Breast epithelium (tissue), 4 donors: ENCODE data around the gene DNAJB12. TPM values are rescaled to one million over a fixed set of nuclear protein-coding genes. Genes with fewer than 3 reads are reported as not detected.

Experiments used
- DNase-seq, 2 donors: peaks; one replicate each; pipeline ENCODE4 v3.0.0-alpha.2; 2019; ENCODE audit warnings: low spot score in 2 of 2
- H3K27ac ChIP-seq, 2 donors: fragments of 200-600 bp; sonication (generic) in 1 of 2; one replicate each; pipeline ENCODE4 v1.5.1; 2016 to 2019; ENCODE audit warnings: mild to moderate bottlenecking in 1 of 2
- H3K27me3 ChIP-seq, 2 donors: fragments of 200-600 bp; sonication (generic) in 1 of 2; one replicate each; pipeline versions ENCODE4 v1.5.1 to v1.6.0; 2017 to 2019; ENCODE audit warnings: control low read depth in 1 of 2, mild to moderate bottlenecking in 1 of 2
- H3K36me3 ChIP-seq: fragments of 200-600 bp; one replicate; pipeline ENCODE4 v1.5.1; 2019
- H3K4me1 ChIP-seq, 2 donors: fragments of 200-600 bp; sonication (generic); one replicate each; pipeline ENCODE4 v1.5.1; 2016 to 2019; ENCODE audit warnings: control low read depth in 1 of 2
- H3K4me3 ChIP-seq, 3 donors: fragments of 200-600 bp; sonication (generic); 1 replicate in 2 of 3; 2 replicates in 1 of 3; pipeline ENCODE4 v1.5.1; 2016 to 2019; ENCODE audit warnings: mild to moderate bottlenecking in 3 of 3, moderate library complexity in 2 of 3
- H3K9me3 ChIP-seq, 2 donors: fragments of 200-600 bp; sonication (generic) in 1 of 2; one replicate each; pipeline ENCODE4 v1.5.1; 2016 to 2019; ENCODE audit warnings: control low read depth in 1 of 2
- CTCF ChIP-seq, 3 donors: fragments of 450-650 bp; IDR thresholded peaks; one replicate each; pipeline ENCODE4 v1.5.1; 2016 to 2017; ENCODE audit warnings: antibody characterized with exemption in 3 of 3, mild to moderate bottlenecking in 3 of 3, moderate library complexity in 3 of 3
- POLR2A ChIP-seq: fragments of 450-650 bp; IDR thresholded peaks from one replicate; pipeline ENCODE4 v1.6.1; 2016; ENCODE audit warnings: antibody characterized with exemption, mild to moderate bottlenecking, moderate library complexity
- POLR2AphosphoS5 ChIP-seq, 3 donors: sonication (generic); formaldehyde crosslinking; IDR thresholded peaks; one replicate each; pipeline ENCODE4 v1.6.1; 2017; ENCODE audit warnings: antibody characterized with exemption in 3 of 3
- intact Hi-C: fragments of 100-400 bp; cut with DNase I; formaldehyde crosslinking; loops from one replicate; pipeline ENCODE4 v1.15.1; 2023; ENCODE audit warnings: low total_unique reads
- total RNA-seq, 3 donors: library from RNA; depleted of rRNA; stranded (reverse); fragments of >200 nt; gene quantifications; one replicate each; pipeline ENCODE4 v1.1.0, GENCODE V29; 2016

DNAJB12 gene
- total RNA-seq, 3 donors from 2014 or later = 38.4 to 48.1 (median 38.7) TPM

DNA sequence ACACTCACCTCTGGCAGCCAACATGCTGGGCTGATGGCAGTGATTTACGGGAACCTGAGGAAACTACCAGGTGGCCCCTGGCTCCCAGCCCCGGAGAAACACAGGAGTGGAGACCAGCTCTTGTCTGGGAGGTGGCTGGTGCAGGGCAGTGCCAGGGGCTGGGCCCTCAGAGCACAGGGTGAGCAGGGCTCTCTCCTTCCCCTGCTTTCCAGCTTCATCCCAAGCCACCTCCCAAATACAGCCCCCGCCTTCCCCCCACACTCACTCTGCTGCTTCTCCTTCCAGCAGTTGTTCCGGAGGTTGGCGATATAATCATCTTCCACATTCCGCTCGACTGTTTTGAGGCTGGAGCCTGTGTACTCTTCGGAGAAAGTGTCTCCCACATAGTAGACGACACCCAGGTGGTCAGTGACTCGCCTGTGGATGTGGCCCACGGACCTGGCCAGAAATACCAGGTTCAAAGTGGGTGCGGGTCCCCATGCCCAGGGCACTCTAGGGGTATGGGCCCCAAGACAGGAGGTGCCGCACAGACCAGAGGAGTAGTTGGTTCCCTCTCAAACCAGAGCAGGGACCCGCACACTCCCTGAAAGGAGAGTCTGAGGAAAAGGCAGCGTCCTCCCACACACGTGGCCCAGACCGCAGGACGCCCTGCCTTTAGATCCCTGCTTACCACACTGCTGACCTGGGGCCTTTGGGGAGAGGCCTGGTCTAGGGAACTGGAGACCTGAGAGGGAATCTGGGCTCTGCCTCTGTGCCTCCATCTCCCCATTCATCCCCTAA lies 18.3 kb downstream of the DNAJB12 start:
- H3K4me3 ChIP-seq = peak overlapping the region in 1 of 3 donors; percentile 40
- no peaks in the 10 kb centered on the region for H3K27me3 ChIP-seq
- H3K4me1 ChIP-seq = peaks cover 27 to 40% of the 10 kb centered on the region in 2 donors
- intact Hi-C loops = loop anchor here (10.0 kb wide), 1 partner anchor 282 kb away; no protein-coding TSS in a partner anchor
- peak in 1 of 2 donors; percentile 63 for DNase-seq
- TF ChIP-seq POLR2A (no peak), POLR2AphosphoS5 (IDR thresholded peaks at IDR 0.05) (no peak), CTCF (IDR thresholded peaks at IDR 0.05) (no peak)
- no peaks in the 10 kb centered on the region for H3K9me3 ChIP-seq
- no peaks in the 10 kb centered on the region for H3K36me3 ChIP-seq
- peak overlapping the region; percentile 95 to 97 for H3K27ac ChIP-seq

DNA sequence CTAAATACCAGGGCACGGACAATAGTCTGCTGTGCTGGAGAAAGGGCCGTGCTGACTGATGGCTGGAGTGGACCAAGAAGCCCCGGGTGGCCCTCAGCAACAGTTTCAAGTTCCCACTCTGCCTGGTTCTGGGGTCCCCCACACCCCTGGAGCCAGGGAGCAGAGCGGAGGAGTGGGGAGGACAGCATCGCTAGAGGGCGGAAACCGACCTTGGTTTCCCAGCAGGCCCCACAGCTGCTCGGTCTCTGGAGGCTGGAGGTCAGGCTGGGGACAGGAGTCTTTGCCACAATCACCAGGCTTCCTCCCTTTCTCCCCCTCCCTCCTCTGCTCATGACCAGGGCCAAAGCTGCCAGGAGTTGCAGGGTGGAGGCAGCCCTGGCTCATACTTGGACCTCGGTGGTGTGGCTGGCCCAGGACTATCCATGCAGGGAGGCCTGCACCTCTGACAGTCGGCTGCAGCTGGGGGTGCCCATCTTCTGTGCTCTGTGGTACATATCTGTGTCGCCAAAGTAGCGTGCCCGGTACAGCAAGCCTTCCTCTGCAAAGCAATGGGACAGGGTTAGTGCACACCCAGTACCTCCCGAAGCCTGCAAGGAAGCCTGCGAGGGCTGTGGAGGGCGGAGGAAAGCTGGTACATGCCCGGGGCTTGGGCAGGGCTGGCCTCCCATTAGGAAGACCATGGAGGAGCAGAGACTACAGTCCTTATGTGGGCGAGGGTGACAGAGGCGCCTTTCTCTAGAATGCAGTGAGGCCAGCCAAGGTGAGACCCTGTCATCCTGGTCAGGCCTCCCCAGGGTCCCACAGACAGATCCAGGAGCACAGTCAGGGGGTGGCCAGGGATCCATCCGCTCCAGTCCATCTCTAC lies 19.1 kb downstream of the DNAJB12 start:
- TF ChIP-seq CTCF (IDR thresholded peaks at IDR 0.05) (no peak), POLR2AphosphoS5 (IDR thresholded peaks at IDR 0.05) (no peak), POLR2A (no peak)
- peak overlapping the region; percentile 95 to 97 for H3K27ac ChIP-seq

GRCh38 chr10:72334825-72335393 lies 19.8 kb downstream of the DNAJB12 start:
- TF ChIP-seq CTCF (IDR thresholded peaks at IDR 0.05) = no peak
- TF ChIP-seq POLR2AphosphoS5 (IDR thresholded peaks at IDR 0.05) = peak; percentile 93 to 97 (median 94)
- TF ChIP-seq POLR2A = no peak
- Histone ChIP-seq H3K9me3 (no peaks in the 10 kb centered on the region), H3K4me3 (peak overlapping the region in 2 of 3 donors; percentile 7 to 40), H3K36me3 (no peaks in the 10 kb centered on the region), H3K4me1 (peaks cover 27 to 46% of the 10 kb centered on the region in 2 donors), H3K27ac (peak overlapping the region; percentile 95 to 97), H3K27me3 (no peaks in the 10 kb centered on the region)
- DNase-seq = peak; percentile 88 to 98
- intact Hi-C loops = loop anchor here (10.0 kb wide), 1 partner anchor 280 kb away; no protein-coding TSS in a partner anchor

More for the DNA sequence above, 19.1 kb downstream of the DNAJB12 start:
- no peaks in the 10 kb centered on the region for H3K27me3 ChIP-seq
- intact Hi-C loops = loop anchor here (10.0 kb wide), 1 partner anchor 281 kb away; no protein-coding TSS in a partner anchor
- no peaks in the 10 kb centered on the region for H3K36me3 ChIP-seq
- H3K9me3 ChIP-seq = no peaks in the 10 kb centered on the region
- peak in 1 of 2 donors; percentile 78 for DNase-seq
- peaks cover 27 to 46% of the 10 kb centered on the region in 2 donors for H3K4me1 ChIP-seq
- H3K4me3 ChIP-seq = peak overlapping the region in 1 of 3 donors; percentile 40

DNA sequence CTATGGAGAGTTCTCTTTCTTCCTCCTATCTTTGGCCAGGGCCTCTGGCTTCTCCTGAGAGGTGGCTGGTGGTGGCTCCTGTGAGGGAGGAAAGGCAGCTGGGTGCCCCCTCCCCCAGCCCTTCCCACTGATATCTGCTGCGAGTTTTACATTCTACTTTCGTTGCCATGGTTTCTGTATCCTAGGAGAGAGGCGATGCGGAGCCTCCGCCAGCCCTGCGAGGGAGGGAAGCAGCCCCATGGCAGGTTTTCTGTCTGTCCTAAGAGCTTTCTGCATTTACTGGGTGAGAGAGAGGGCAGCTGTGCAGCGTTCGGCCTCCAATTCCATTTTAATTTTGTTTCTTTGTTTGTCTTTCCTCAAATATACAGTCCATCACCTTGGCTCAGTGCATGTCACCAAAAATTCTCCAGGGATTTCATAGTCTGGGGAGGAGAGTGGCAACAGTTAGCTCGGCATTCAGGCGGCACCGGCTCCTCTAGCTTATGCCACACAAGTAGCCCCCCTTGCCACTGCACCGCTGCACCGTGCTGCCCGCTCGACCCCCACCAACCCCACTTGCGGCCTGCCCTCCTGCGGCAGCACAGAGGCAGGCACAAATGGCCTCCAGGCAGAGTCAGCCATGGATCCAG lies 20.4 kb downstream of the DNAJB12 start:
- Histone ChIP-seq H3K9me3 (no peaks in the 10 kb centered on the region), H3K4me1 (peaks cover 27 to 46% of the 10 kb centered on the region in 2 donors), H3K4me3 (peak overlapping the region in 2 of 3 donors; percentile 7 to 40), H3K36me3 (no peaks in the 10 kb centered on the region), H3K27me3 (no peaks in the 10 kb centered on the region), H3K27ac (peak overlapping the region; percentile 95 to 97)
- no peak for DNase-seq
- intact Hi-C loops = loop anchor here (10.0 kb wide), 1 partner anchor 280 kb away; no protein-coding TSS in a partner anchor
- TF ChIP-seq POLR2AphosphoS5 (IDR thresholded peaks at IDR 0.05) (no peak), POLR2A (no peak), CTCF (IDR thresholded peaks at IDR 0.05) (no peak)
